ENCODE measurements around the gene GRIK4. TPM values are rescaled to one million over a fixed set of nuclear protein-coding genes. Genes with fewer than 3 reads are reported as not detected.

The GRIK4 gene
- total and polyA plus RNA-seq, 9 of the 15 experiments (the other 6 are each of a cell fraction or from before 2014, with no cell fraction given) = not detected

DNA sequence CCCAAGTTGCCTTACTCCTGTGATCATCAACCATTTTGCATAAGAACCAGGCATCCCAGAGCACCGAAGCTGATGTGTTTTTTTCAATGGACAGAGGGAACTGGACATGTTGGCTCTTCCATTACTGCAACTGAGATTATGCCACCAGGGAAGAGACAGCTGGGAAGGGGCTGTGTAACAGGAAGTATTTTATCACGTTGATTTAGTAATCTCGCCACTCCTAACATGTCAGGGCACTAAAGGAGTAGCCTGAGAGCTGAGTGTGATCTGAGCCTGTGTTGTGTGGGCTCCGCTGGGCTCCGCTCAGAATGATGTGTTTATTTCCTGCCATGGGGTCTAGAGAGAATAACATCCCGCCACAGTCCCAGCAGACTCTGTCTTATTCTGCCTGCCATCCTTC lies 165.4 kb downstream of the GRIK4 start (continued):
- TF ChIP-seq SOX6 (IDR thresholded peaks at IDR 0.05) (no peak), SMAD3 (CRISPR knock-in tag; conservative IDR thresholded peaks at IDR 0.05) (no peak), NELFE (IDR thresholded peaks at IDR 0.05; ENCODE audit: insufficient read depth, insufficient read length) (no peak), MAFG (tag; conservative IDR thresholded peaks at IDR 0.05) (no peak)
- TF ChIP-seq, protein P1, sequence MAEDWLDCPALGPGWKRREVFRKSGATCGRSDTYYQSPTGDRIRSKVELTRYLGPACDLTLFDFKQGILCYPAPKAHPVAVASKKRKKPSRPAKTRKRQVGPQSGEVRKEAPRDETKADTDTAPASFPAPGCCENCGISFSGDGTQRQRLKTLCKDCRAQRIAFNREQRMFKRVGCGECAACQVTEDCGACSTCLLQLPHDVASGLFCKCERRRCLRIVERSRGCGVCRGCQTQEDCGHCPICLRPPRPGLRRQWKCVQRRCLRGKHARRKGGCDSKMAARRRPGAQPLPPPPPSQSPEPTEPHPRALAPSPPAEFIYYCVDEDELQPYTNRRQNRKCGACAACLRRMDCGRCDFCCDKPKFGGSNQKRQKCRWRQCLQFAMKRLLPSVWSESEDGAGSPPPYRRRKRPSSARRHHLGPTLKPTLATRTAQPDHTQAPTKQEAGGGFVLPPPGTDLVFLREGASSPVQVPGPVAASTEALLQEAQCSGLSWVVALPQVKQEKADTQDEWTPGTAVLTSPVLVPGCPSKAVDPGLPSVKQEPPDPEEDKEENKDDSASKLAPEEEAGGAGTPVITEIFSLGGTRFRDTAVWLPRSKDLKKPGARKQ (CRISPR knock-in tag; IDR thresholded peaks at IDR 0.05) = no peak

DNA sequence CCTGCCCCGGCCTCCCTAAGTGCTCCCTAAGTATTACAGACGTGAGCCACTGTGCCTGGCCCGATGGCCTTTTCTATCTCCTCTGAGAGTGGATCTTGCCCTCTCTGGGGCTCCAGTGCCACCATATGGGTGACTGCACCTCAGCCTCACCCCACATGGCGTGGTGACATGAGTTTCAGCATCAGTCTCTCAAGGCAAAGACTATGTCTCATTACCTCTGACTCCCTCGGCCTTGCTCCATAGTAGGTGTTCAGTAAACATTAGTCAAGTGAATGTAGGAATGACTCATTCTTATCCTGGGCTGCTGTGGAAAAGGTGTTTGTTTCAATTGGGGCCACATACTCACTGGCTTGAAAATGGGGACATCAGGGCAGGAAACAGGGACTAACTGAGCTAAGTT lies 168.8 kb downstream of the GRIK4 start:
- peaks cover 0 to 20% of the 10 kb centered on the region in 2 experiments; a peak in 3 of 5 replicates for H3K27me3 ChIP-seq (ENCODE audit: control insufficient read depth in 2 of 2, insufficient read depth in 2 of 2, low read length in 2 of 2)
- no peak for DNase-seq (ENCODE audit: extremely low read depth in 1 of 4, low spot score in 3 of 4)
- no peaks in the 10 kb centered on the region for H3K79me2 ChIP-seq (ENCODE audit: control insufficient read depth, insufficient read depth, low read length)
- WGBS (ENCODE audit: insufficient coverage, low coverage, missing lambda C conversion rate) = 0% methylated on average over 5 of the region's 5 CpGs
- no peak overlapping the region for H3K9ac ChIP-seq (ENCODE audit: insufficient read depth in 1 of 2, low read depth in 2 of 2, low read length in 2 of 2)
- H3K27ac ChIP-seq (ENCODE audit: extremely low read depth, low read depth, low read length) = no peak overlapping the region
- no peak for FAIRE-seq
- H3K36me3 ChIP-seq (ENCODE audit: control insufficient read depth, insufficient read depth, low read length) = no peaks in the 10 kb centered on the region
- no peaks in the 10 kb centered on the region for H3K9me3 ChIP-seq (replicated peaks; ENCODE audit: control insufficient read depth, insufficient read depth, low read depth, low read length)
- 0 out of 5 replicates have a peak, but pooled peaks cover 0 to 4% of the 10 kb centered on the region in 2 experiments for H3K4me1 ChIP-seq (replicated peaks in 1 of 2; ENCODE audit: control insufficient read depth in 2 of 2, insufficient read depth in 2 of 2, low read length in 2 of 2)
- no peak for ATAC-seq
- H3K9me1 ChIP-seq (ENCODE audit: control insufficient read depth, insufficient read depth, low read length) = no peaks in the 10 kb centered on the region
- no peak overlapping the region for H3K4me3 ChIP-seq
- no peak overlapping the region for H3K4me2 ChIP-seq (ENCODE audit: insufficient read depth, low read length)
- no peak overlapping the region for H2AFZ ChIP-seq (ENCODE audit: low read depth, low read length)
- in situ Hi-C loops (cut with MboI) = no loop called here
- ChIA-PET CTCF (ENCODE audit: low intra/inter-chr PET ratio) (no interaction called here), POLR2A (no interaction called here)
- intact Hi-C loops (cut with micrococcal nuclease) = loop anchor here (10.0 kb wide), 1 partner anchor 346 kb away; the partner anchor contains the start of gene ARHGEF12
- BruUV-seq (replicated peaks) = no TSS peak
- H4K20me1 ChIP-seq (replicated peaks; ENCODE audit: control insufficient read depth, insufficient read depth, low read length) = no peaks in the 10 kb centered on the region; the same call in 1 of the 2 replicates
- TF ChIP-seq SRSF3 (IDR thresholded peaks at IDR 0.05; ENCODE audit: insufficient read depth, low read length) = no peak
- TF ChIP-seq ESRRA (IDR thresholded peaks at IDR 0.05; ENCODE audit: borderline replicate concordance, low read depth) = no peak
- no peak for TF ChIP-seq ATF6 (CRISPR knock-in tag; IDR thresholded peaks at IDR 0.05)
- no peak for TF ChIP-seq PATZ1 (CRISPR knock-in tag; IDR thresholded peaks at IDR 0.05; ENCODE audit: borderline replicate concordance)
- no peak for TF ChIP-seq EGR1 (conservative IDR thresholded peaks at IDR 0.05)
- no peak for TF ChIP-seq SMARCC2 (IDR thresholded peaks at IDR 0.05; ENCODE audit: low read depth)
- TF ChIP-seq ZNF212 (CRISPR knock-in tag; IDR thresholded peaks at IDR 0.05) = no peak
- no peak for TF ChIP-seq SMARCB1 (IDR thresholded peaks at IDR 0.05; ENCODE audit: insufficient read length, low read depth)
- TF ChIP-seq FOXM1 (IDR thresholded peaks at IDR 0.05; ENCODE audit: low read depth) = no peak
- no peak for TF ChIP-seq FOXM1 (CRISPR knock-in tag; IDR thresholded peaks at IDR 0.05; ENCODE audit: low read depth)
- TF ChIP-seq PHF20 (IDR thresholded peaks at IDR 0.05; ENCODE audit: partially characterized antibody) = no peak

All from K562 (cell line).